K562 (cell line): ENCODE measurements around the gene LRP2. TPM values are rescaled to one million over a fixed set of nuclear protein-coding genes. Genes with fewer than 3 reads are reported as not detected.

Source experiments
- ATAC-seq: fragments of 200-7000 bp; cut with Tn5 transposase; 3 replicates; pipeline ENCODE4 v1.9.1; 2020; ENCODE audit warnings: moderate library complexity
- BruUV-seq: library from RNA; stranded (reverse); fragments of 400-500 nt; replicated peaks from 2 replicates; lab custom pipeline; 2021; lab: Mats Ljungman, UMichigan
- CTCF ChIA-PET: fragments of 300-600 bp; formaldehyde crosslinking; extraction: SDS; loops from one replicate; lab custom pipeline; 2021; ENCODE audit warnings: low intra/inter-chr PET ratio; lab: Yijun Ruan, JAX
- POLR2A ChIA-PET: fragments of 300-600, 350-650 bp; sonication (Branson Sonifier 250); formaldehyde crosslinking; extraction: SDS; loops from one replicate; lab custom pipeline; 2021; ENCODE audit warnings: antibody characterized with exemption, inconsistent platforms; lab: Yijun Ruan, JAX
- DNase-seq, 4 experiments: peaks; one replicate each; pipeline versions ENCODE4 v3.0.0 to v3.0.0-alpha.2; 2011 to 2018; ENCODE audit warnings: low spot score in 3 of 4, mixed read lengths in 3 of 4; ENCODE audit errors: extremely low read depth in 1 of 4
- FAIRE-seq: peaks from 2 replicates; lab custom pipeline; 2011; peaks lifted over from hg19 to GRCh38; lab: Jason Lieb, UNC
- H2AFZ ChIP-seq: 2 replicates; pipeline ENCODE4 v1.6.0; 2011; ENCODE audit warnings: low read depth, low read length, control low read depth, inconsistent platforms
- H3K27ac ChIP-seq: fragments of 200-600 bp; 3 replicates; pipeline ENCODE4 v1.8.0; 2011; ENCODE audit warnings: low read depth, mild to moderate bottlenecking, control low read depth, inconsistent platforms, low read length, moderate library complexity, mixed read lengths; ENCODE audit errors: extremely low read depth
- H3K27me3 ChIP-seq, 2 experiments: fragments of 300-600 bp in 1 of 2; 2 replicates in 1 of 2; 3 replicates in 1 of 2; pipeline versions ENCODE4 v1.6.0 to v1.8.0; 2011; ENCODE audit warnings: inconsistent platforms in 2 of 2, low read length in 2 of 2, mild to moderate bottlenecking in 1 of 2, mixed read lengths in 1 of 2, moderate library complexity in 1 of 2; ENCODE audit not compliant: control insufficient read depth in 2 of 2, insufficient read depth in 2 of 2
- H3K36me3 ChIP-seq: fragments of 300-600 bp; 3 replicates; pipeline ENCODE4 v1.8.0; 2011; ENCODE audit warnings: mild to moderate bottlenecking, low read length, inconsistent platforms; ENCODE audit not compliant: control insufficient read depth, insufficient read depth
- H3K4me1 ChIP-seq, 2 experiments: fragments of 200-600 bp in 1 of 2; replicated peaks in 1 of 2; 2 replicates in 1 of 2; 3 replicates in 1 of 2; pipeline versions ENCODE4 v1.5.1 to v1.8.0; 2011; ENCODE audit warnings: inconsistent platforms in 2 of 2, low read length in 2 of 2, mild to moderate bottlenecking in 1 of 2, mixed read lengths in 1 of 2, moderate library complexity in 1 of 2; ENCODE audit not compliant: control insufficient read depth in 2 of 2, insufficient read depth in 2 of 2
- H3K4me2 ChIP-seq: 2 replicates; pipeline ENCODE4 v1.6.1; 2011; ENCODE audit warnings: low read length, control low read depth, inconsistent platforms, mixed read lengths; ENCODE audit not compliant: insufficient read depth
- H3K4me3 ChIP-seq: fragments of 200-600 bp; sonication (generic), shearing (Covaris generic); 2 replicates; pipeline ENCODE4 v1.5.1; 2016; ENCODE audit warnings: control low read depth, inconsistent platforms
- H3K79me2 ChIP-seq: fragments of 200-600 bp; 3 replicates; pipeline ENCODE4 v1.8.0; 2011; ENCODE audit warnings: low read length, inconsistent platforms; ENCODE audit not compliant: control insufficient read depth, insufficient read depth
- H3K9ac ChIP-seq, 2 experiments: 2 replicates each; pipeline versions ENCODE4 v1.6.0 to v1.6.1; 2011; ENCODE audit warnings: low read depth in 2 of 2, low read length in 2 of 2, control low read depth in 1 of 2, inconsistent platforms in 1 of 2, mild to moderate bottlenecking in 1 of 2, mixed read lengths in 1 of 2; ENCODE audit not compliant: insufficient read depth in 1 of 2
- H3K9me1 ChIP-seq: one replicate; pipeline ENCODE4 v1.6.0; 2011; ENCODE audit warnings: inconsistent platforms, mild to moderate bottlenecking, low read length, moderate library complexity; ENCODE audit not compliant: control insufficient read depth, insufficient read depth
- H3K9me3 ChIP-seq: replicated peaks from 2 replicates; pipeline ENCODE4 v1.5.1; 2011; ENCODE audit warnings: low read depth, low read length, inconsistent platforms; ENCODE audit not compliant: control insufficient read depth, insufficient read depth
- H4K20me1 ChIP-seq: replicated peaks from 2 replicates; pipeline ENCODE4 v1.6.1; 2011; ENCODE audit warnings: low read length, inconsistent platforms, mixed read lengths; ENCODE audit not compliant: control insufficient read depth, insufficient read depth
- ARNT ChIP-seq, 2 experiments: fragments of 450-650 bp; IDR thresholded peaks; 2 replicates each; pipeline ENCODE4 v1.6.1; 2016; ENCODE audit warnings: mild to moderate bottlenecking in 1 of 2
- EHMT2 ChIP-seq: fragments of 450-650 bp; IDR thresholded peaks from 2 replicates; pipeline ENCODE4 v1.6.1; 2018; ENCODE audit warnings: antibody characterized with exemption
- HEY1 ChIP-seq: fragments of 250-450 bp; sonication (Bioruptor Pico); IDR thresholded peaks from 2 replicates; pipeline ENCODE4 v1.5.0; 2020; ENCODE audit warnings: mild to moderate bottlenecking, moderate library complexity, borderline replicate concordance
- L3MBTL2 ChIP-seq: fragments of 450-650 bp; IDR thresholded peaks from 2 replicates; pipeline ENCODE4 v1.6.1; 2016; ENCODE audit warnings: mild to moderate bottlenecking, moderate library complexity
- NR2C2 ChIP-seq, 2 experiments: fragments of 200-800 bp in 1 of 2; sonication (Bioruptor generic) in 1 of 2; sonication (generic) in 1 of 2; formaldehyde crosslinking in 1 of 2; IDR thresholded peaks; 2 replicates each; pipeline versions ENCODE4 v1.6.1 to v1.8.0; 2016 to 2022; ENCODE audit warnings: mild to moderate bottlenecking in 1 of 2, missing compliant biosample characterization in 1 of 2, missing genetic modification characterization in 1 of 2, missing genetic modification reagents in 1 of 2
- RNF2 ChIP-seq: sonication (generic); IDR thresholded peaks from 2 replicates; pipeline ENCODE4 v1.6.1; 2016
- XRCC4 ChIP-seq: IDR thresholded peaks from one replicate; pipeline ENCODE4 v1.6.1; 2011; ENCODE audit not compliant: insufficient read depth, insufficient read length; ENCODE audit errors: extremely low read depth
- ZFPM2 ChIP-seq: fragments of 250-450 bp; sonication (Bioruptor Pico); IDR thresholded peaks from 2 replicates; pipeline ENCODE4 v1.5.1; 2022; ENCODE audit warnings: mild to moderate bottlenecking
- WGBS: fragments of 100-300 bp; shearing (Covaris generic); methylation state at CpG from one replicate; pipeline ENCODE4 v1.1.6; 2016; ENCODE audit warnings: low coverage, mixed read lengths; ENCODE audit not compliant: insufficient coverage; ENCODE audit errors: missing lambda C conversion rate; 5-methylcytosine and 5-hydroxymethylcytosine counted together
- in situ Hi-C: fragments of 300-500 bp; cut with MboI; formaldehyde crosslinking; loops from 4 replicates; pipeline ENCODE4 v1.15.0; 2018; ENCODE audit warnings: inconsistent platforms, mixed read lengths
- intact Hi-C: fragments of 100-400 bp; cut with micrococcal nuclease; formaldehyde crosslinking; loops from 2 replicates; pipeline ENCODE4 v1.14.2; 2022
- polyA plus RNA-seq, 8 experiments: library from polyadenylated mRNA; depleted of rRNA in 4 of 8; stranded (reverse) in 5 of 8; unstranded in 3 of 8; fragments of >200 nt; fragmentation: Nextera tagmentation in 2 of 8; fragmentation: Illumina TruSeq in 1 of 8; extraction: Ambion mirVana in 2 of 8; extraction: Trizol in 1 of 8; gene quantifications; 2 replicates each; pipeline versions ENCODE4 v1.2.1 to v1.2.3, GENCODE V29; 2011 to 2014; ENCODE audit warnings: inconsistent platforms in 1 of 8, missing spikeins in 1 of 8
- total RNA-seq, 7 experiments: library from RNA; depleted of rRNA in 6 of 7; stranded (reverse); fragments of >200 nt in 6 of 7; fragmentation: Illumina TruSeq in 2 of 7; extraction: Trizol in 2 of 7; gene quantifications; 2 replicates each; pipeline versions ENCODE4 v1.2.1 to v1.2.3, GENCODE V29; 2011 to 2021; ENCODE audit warnings: low replicate concordance in 1 of 7
- TF ChIP-seq, protein P1 (sequence below): sonication (generic); formaldehyde crosslinking; IDR thresholded peaks from 2 replicates; pipeline ENCODE4 v1.8.1; 2023; ENCODE audit warnings: mild to moderate bottlenecking, missing genetic modification reagents

Gene LRP2
- total and polyA plus RNA-seq, 9 of the 15 experiments (the other 6 are each of a cell fraction or from before 2014, with no cell fraction given), result 0.04 to 0.18 (median 0.11) TPM; not detected in 1

DNA sequence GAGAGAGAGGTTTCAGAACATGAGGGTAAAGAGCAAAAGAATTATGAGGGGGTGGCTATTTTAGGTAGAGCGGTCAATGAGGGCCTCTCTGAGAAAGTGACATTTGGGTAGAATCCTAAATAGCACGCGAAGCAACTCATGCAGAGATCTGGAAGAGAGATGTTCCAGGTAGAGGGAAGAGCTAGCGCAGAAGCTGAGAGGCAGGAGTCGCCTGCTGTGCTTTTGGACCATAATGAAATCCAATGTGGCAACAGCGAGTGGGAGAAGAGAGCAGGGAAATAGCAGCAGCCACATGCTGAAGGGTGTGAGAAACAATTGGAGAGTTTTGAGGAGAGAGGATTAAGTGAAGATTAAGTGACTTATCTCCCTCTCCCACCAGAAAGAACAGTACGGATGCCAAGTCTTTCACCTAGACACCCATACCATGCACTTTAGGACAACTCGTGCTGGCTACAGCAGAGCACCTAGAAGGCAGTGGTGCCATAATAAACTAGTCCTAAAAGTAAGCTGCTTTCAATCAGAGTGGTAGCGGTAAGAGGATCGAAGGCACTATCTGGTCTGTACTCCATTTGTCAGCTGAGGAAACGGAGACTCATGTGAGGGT lies 129.7 kb downstream of the LRP2 start:
- Histone ChIP-seq H4K20me1 (no peaks in the 10 kb centered on the region), H3K79me2 (no peaks in the 10 kb centered on the region), H2AFZ (no peak overlapping the region), H3K9me3 (no peaks in the 10 kb centered on the region), H3K4me3 (no peak overlapping the region), H3K27ac (no peak overlapping the region), H3K27me3 (peaks cover 15 to 16% of the 10 kb centered on the region in 2 experiments; a peak in 4 of 5 replicates), H3K36me3 (no peaks in the 10 kb centered on the region), H3K9ac (no peak overlapping the region), H3K4me1 (no peaks in the 10 kb centered on the region; a peak in 1 of 5 replicates), H3K9me1 (no peaks in the 10 kb centered on the region), H3K4me2 (no peak overlapping the region)
- 8% methylated on average over 11 of the region's 11 CpGs for WGBS
- ATAC-seq (peak; percentile 40), FAIRE-seq (no peak), DNase-seq (no peak)
- ChIA-PET CTCF (no interaction called here), POLR2A (no interaction called here)
- intact Hi-C loops, result no loop called here
- TF ChIP-seq L3MBTL2, result peak; percentile 35; the same call in 1 of the 2 replicates
- no peak for TF ChIP-seq ARNT (IDR thresholded peaks at IDR 0.05)
- TF ChIP-seq XRCC4, result no peak
- TF ChIP-seq HEY1 (CRISPR knock-in tag), result no peak
- TF ChIP-seq RNF2, result 0 out of 2 replicates have a peak, but pooled peaks have one; percentile 7
- no peak for TF ChIP-seq EHMT2
- TF ChIP-seq NR2C2 (CRISPR knock-in tag; IDR thresholded peaks at IDR 0.05), result no peak
- TF ChIP-seq NR2C2 (tag; IDR thresholded peaks at IDR 0.05), result no peak
- TF ChIP-seq, protein P1, sequence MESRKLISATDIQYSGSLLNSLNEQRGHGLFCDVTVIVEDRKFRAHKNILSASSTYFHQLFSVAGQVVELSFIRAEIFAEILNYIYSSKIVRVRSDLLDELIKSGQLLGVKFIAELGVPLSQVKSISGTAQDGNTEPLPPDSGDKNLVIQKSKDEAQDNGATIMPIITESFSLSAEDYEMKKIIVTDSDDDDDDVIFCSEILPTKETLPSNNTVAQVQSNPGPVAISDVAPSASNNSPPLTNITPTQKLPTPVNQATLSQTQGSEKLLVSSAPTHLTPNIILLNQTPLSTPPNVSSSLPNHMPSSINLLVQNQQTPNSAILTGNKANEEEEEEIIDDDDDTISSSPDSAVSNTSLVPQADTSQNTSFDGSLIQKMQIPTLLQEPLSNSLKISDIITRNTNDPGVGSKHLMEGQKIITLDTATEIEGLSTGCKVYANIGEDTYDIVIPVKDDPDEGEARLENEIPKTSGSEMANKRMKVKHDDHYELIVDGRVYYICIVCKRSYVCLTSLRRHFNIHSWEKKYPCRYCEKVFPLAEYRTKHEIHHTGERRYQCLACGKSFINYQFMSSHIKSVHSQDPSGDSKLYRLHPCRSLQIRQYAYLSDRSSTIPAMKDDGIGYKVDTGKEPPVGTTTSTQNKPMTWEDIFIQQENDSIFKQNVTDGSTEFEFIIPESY (CRISPR knock-in tag), result no peak
- TF ChIP-seq ZFPM2 (CRISPR knock-in tag), result no peak
- no TSS peak for BruUV-seq
- in situ Hi-C loops, result no loop called here
